ENCODE measurements around the gene SND1. TPM values are rescaled to one million over a fixed set of nuclear protein-coding genes. Genes with fewer than 3 reads are reported as not detected.

SND1 gene
- total and polyA plus RNA-seq, 2 donors from 2014 or later: 83.0 to 154 TPM

DNA sequence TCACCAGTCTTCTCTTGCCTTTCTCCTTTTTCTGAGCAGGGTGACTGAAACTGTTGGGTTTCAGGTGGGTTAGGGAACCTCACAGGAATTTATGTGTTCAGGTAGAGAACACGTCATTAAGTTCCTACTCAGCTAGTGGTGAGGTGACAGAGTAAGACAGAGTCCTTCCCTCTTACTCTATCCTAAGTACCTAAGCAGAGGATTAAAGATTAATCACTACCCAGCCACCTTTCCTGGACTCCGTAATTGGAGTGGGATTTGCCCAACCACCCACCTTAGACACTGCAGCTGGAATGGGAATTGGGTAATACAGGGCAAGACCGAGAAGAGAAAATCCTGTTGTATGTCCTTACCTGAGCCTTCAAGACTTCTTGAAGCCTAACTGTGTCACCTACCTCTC is 221.2 kb downstream of the SND1 start:
- Histone ChIP-seq H3K36me3 (ENCODE audit: control insufficient read depth in 2 of 3, insufficient read depth in 3 of 3, low read length in 3 of 3) (no peaks in the 10 kb centered on the region), H3K9ac (ENCODE audit: low read length in 3 of 3) (no peak overlapping the region), H3K27me3 (ENCODE audit: control insufficient read depth, insufficient read depth, low read length) (no peaks in the 10 kb centered on the region), H3K9me3 (ENCODE audit: control insufficient read depth in 2 of 3, insufficient read depth in 1 of 3, low read length in 3 of 3) (no peaks in the 10 kb centered on the region), H3K4me1 (ENCODE audit: control insufficient read depth in 2 of 3, insufficient read depth in 2 of 3, low read depth in 1 of 3, low read length in 3 of 3) (peaks cover 0 to 4% (median 3%) of the 10 kb centered on the region in 3 donors), H3K4me3 (ENCODE audit: low read length in 3 of 3) (no peak overlapping the region), H3K27ac (ENCODE audit: low read depth in 2 of 2, low read length in 2 of 2) (no peak overlapping the region)
- intact Hi-C loops (cut with DNase I): no loop called here
- FAIRE-seq: no peak
- DNase-seq: no peak
- TF ChIP-seq, protein P1, sequence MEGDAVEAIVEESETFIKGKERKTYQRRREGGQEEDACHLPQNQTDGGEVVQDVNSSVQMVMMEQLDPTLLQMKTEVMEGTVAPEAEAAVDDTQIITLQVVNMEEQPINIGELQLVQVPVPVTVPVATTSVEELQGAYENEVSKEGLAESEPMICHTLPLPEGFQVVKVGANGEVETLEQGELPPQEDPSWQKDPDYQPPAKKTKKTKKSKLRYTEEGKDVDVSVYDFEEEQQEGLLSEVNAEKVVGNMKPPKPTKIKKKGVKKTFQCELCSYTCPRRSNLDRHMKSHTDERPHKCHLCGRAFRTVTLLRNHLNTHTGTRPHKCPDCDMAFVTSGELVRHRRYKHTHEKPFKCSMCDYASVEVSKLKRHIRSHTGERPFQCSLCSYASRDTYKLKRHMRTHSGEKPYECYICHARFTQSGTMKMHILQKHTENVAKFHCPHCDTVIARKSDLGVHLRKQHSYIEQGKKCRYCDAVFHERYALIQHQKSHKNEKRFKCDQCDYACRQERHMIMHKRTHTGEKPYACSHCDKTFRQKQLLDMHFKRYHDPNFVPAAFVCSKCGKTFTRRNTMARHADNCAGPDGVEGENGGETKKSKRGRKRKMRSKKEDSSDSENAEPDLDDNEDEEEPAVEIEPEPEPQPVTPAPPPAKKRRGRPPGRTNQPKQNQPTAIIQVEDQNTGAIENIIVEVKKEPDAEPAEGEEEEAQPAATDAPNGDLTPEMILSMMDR (IDR thresholded peaks at IDR 0.05; ENCODE audit: borderline replicate concordance, extremely low read depth, insufficient read depth): no peak

DNA sequence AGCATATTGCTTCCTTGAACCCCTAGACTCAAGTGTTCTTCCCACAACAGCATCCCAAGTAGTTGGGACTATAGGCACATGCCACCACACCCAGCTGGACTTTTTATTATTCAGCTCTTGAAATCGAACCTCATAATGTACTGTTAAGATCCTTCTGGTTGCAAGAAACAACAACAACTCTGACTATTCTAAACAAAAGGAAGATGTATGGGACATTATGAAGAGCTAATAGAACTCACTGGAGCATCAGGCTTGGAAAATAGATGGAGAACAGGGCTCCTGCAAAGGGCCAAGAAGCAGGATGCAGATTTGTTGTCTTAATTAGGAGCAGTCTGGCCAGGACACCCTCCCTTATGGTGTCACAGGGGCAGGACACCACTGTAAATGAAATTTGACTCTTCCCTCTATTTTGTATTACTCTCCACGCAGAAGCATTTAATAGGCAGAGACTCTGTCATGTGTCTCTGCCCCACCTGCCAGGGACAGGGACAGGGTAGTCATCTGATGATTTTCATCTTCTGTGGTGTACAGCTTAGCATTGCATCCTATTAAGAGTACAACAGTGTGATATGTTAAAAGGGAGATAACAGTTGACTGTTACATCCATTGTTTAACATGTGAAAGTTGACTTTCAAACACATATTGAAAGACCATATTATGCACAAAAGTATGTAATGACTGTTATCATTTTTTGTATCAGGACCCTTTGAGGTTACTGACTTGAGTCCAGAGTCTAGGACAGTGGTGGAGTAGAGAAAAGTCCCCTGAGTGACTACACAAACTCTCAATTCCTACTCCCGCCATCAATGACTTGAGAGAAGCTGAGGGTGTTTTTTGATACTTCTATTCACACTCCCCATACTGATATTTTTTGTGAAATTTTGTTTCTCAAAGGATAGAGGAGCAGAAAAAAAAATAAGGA is 222.0 kb downstream of the SND1 start:
- H3K9ac ChIP-seq (ENCODE audit: low read length in 3 of 3): no peak overlapping the region
- intact Hi-C loops (cut with DNase I): no loop called here
- peaks cover 0 to 4% (median 3%) of the 10 kb centered on the region in 3 donors for H3K4me1 ChIP-seq (ENCODE audit: control insufficient read depth in 2 of 3, insufficient read depth in 2 of 3, low read depth in 1 of 3, low read length in 3 of 3)
- no peak overlapping the region for H3K4me3 ChIP-seq (ENCODE audit: low read length in 3 of 3)
- H3K9me3 ChIP-seq (ENCODE audit: control insufficient read depth in 2 of 3, insufficient read depth in 1 of 3, low read length in 3 of 3): no peaks in the 10 kb centered on the region
- H3K27ac ChIP-seq (ENCODE audit: low read depth in 2 of 2, low read length in 2 of 2): no peak overlapping the region
- no peaks in the 10 kb centered on the region for H3K27me3 ChIP-seq (ENCODE audit: control insufficient read depth, insufficient read depth, low read length)
- FAIRE-seq (no peak), DNase-seq (no peak)
- TF ChIP-seq, protein P1 (IDR thresholded peaks at IDR 0.05; ENCODE audit: borderline replicate concordance, extremely low read depth, insufficient read depth): no peak
- H3K36me3 ChIP-seq (ENCODE audit: control insufficient read depth in 2 of 3, insufficient read depth in 3 of 3, low read length in 3 of 3): no peaks in the 10 kb centered on the region

DNA sequence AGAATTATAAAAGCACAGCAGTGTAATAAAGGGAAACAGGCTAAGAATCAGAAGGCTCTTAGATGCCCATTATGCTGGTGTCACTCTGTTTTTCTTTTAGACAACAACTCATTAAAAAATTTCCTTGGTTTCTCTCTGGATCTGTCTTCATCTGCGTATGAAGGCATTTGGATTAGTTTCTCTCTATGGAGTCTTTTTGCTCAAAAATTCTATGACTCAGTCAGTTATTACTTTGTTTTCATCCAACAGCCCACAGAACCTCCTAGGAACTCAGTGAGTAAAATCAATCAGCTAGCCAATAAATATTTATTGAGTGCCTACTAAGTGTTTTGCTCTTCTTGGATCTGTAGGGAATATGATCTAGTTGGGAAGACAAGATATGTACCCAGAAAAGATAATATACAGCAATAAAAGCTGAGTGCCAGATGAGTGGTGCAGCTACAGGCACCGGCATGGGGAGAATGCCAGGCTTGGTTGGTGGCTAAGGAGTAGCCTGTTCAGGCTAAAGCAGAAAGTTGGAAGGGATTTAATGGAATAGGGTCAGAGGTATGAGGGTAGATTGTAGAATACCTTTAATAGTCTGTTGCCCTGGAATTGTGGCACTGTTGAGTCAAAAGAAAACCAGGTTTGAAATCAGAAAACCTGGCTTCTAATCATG is 223.1 kb downstream of the SND1 start:
- no peaks in the 10 kb centered on the region for H3K36me3 ChIP-seq (ENCODE audit: control insufficient read depth in 2 of 3, insufficient read depth in 3 of 3, low read length in 3 of 3)
- H3K9ac ChIP-seq (ENCODE audit: low read length in 3 of 3): no peak overlapping the region
- no peaks in the 10 kb centered on the region for H3K9me3 ChIP-seq (ENCODE audit: control insufficient read depth in 2 of 3, insufficient read depth in 1 of 3, low read length in 3 of 3)
- DNase-seq (no peak), FAIRE-seq (no peak)
- no peak overlapping the region for H3K4me3 ChIP-seq (ENCODE audit: low read length in 3 of 3)
- H3K27me3 ChIP-seq (ENCODE audit: control insufficient read depth, insufficient read depth, low read length): no peaks in the 10 kb centered on the region
- H3K4me1 ChIP-seq (ENCODE audit: control insufficient read depth in 2 of 3, insufficient read depth in 2 of 3, low read depth in 1 of 3, low read length in 3 of 3): peaks cover 0 to 4% (median 3%) of the 10 kb centered on the region in 3 donors
- no peak overlapping the region for H3K27ac ChIP-seq (ENCODE audit: low read depth in 2 of 2, low read length in 2 of 2)
- TF ChIP-seq, protein P1 (IDR thresholded peaks at IDR 0.05; ENCODE audit: borderline replicate concordance, extremely low read depth, insufficient read depth): no peak
- intact Hi-C loops (cut with DNase I): no loop called here

All from kidney (tissue), 14 donors.